ENCODE data around the gene PVR. TPM values are rescaled to one million over a fixed set of nuclear protein-coding genes. Genes with fewer than 3 reads are reported as not detected.

PVR gene
- total RNA-seq, 1 experiment from 2014 or later, result 15.0 TPM

DNA sequence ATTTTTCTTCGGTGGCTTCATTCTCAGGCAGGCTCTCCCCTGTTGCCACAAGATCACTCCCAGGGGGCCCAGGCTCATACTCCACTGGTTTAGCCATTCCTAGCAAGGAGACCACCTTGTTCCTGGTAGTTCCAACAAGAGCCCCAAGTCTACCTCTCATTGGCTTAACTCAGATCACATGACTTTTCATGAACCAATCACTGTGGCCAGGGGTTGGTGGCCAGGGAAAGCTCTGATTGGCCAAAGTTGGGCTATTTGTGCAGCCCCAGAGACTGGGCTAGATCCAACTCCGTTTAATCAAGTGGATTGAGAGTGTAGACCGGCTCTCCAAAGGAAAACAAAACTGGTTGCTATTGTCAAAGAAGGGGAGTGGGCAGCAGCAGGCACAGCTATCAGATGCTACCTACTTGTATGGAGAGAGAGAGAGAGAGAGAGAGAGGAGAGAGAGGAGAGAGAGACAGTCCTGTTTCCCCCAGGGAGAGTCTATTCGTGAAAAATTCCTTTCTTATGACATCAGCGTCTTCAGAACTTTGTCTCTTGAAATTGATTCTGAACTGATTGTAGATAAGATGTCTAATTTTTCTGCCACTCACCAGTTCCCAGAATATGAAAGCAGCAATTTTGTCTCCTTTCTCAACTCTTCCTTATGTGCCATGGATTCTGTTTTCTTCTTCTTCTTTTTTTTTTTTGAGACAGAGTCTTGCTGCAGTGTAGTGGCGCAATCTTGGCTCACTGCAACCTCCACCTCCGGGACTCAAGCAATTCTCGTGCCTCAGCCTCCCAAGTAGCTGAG is 33.5 kb downstream of the PVR start:
- POLR2A ChIA-PET, result interaction anchor here (0.6 to 0.8 kb wide), 3 partner anchors 94 to 133 kb away, joined by 3 to 4 read pairs (median 4); partner anchors contain the start of gene CBLC
- no peaks in the 10 kb centered on the region for H3K36me3 Mint-ChIP-seq
- H3K4me1 Mint-ChIP-seq, result peaks cover 6% of the 10 kb centered on the region
- H3K27me3 Mint-ChIP-seq (ENCODE audit: low read depth), result peaks cover 13% of the 10 kb centered on the region; the same call in 1 of the 2 replicates
- H3K9me3 Mint-ChIP-seq, result peaks cover 2% of the 10 kb centered on the region
- ATAC-seq (peak; percentile 95), DNase-seq (ENCODE audit: low spot score) (no peak)
- no peak for TF ChIP-seq ZNF396 (CRISPR knock-in tag; IDR thresholded peaks at IDR 0.05; ENCODE audit: borderline replicate concordance)
- peak; percentile 85 for TF ChIP-seq NFYB (CRISPR knock-in tag; conservative IDR thresholded peaks at IDR 0.05; ENCODE audit: low read depth)
- TF ChIP-seq, protein P1, sequence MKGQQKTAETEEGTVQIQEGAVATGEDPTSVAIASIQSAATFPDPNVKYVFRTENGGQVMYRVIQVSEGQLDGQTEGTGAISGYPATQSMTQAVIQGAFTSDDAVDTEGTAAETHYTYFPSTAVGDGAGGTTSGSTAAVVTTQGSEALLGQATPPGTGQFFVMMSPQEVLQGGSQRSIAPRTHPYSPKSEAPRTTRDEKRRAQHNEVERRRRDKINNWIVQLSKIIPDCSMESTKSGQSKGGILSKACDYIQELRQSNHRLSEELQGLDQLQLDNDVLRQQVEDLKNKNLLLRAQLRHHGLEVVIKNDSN (CRISPR knock-in tag; IDR thresholded peaks at IDR 0.05), result 0 out of 2 replicates have a peak, but pooled peaks have one; percentile 17
- no peak for TF ChIP-seq TEAD1 (CRISPR knock-in tag; IDR thresholded peaks at IDR 0.05)
- TF ChIP-seq, protein P2, sequence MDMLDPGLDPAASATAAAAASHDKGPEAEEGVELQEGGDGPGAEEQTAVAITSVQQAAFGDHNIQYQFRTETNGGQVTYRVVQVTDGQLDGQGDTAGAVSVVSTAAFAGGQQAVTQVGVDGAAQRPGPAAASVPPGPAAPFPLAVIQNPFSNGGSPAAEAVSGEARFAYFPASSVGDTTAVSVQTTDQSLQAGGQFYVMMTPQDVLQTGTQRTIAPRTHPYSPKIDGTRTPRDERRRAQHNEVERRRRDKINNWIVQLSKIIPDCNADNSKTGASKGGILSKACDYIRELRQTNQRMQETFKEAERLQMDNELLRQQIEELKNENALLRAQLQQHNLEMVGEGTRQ (CRISPR knock-in tag; IDR thresholded peaks at IDR 0.05), result peak; percentile 76
- no peak for TF ChIP-seq ETV6 (CRISPR knock-in tag; IDR thresholded peaks at IDR 0.05)
- H3K4me3 Mint-ChIP-seq, result no peak overlapping the region
- CTCF ChIA-PET, result interaction anchor here (0.6 to 2.7 kb wide), 6 partner anchors 12 to 167 kb away, joined by 3 to 6 read pairs (median 5); no protein-coding TSS in a partner anchor
- H3K27ac Mint-ChIP-seq, result peak overlapping the region; percentile 86

DNA sequence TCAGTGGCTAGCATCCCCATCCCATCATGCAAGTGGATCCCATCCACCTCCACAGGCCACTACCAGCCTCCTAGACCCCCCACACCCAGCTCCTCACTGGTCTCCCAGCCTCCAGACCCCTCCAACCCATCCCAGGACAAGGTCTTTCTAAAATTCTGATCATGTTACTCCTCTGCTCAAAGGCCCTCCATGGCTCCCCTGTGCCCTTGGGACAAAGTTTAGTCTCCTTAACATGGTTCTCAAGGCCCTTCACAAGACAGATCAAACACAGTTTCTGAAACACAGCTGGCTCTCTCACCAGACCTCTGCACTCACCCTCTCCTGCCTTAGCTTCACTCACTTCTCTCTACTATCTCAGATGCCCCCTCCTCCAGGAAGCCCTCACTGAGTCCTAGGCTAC is 36.8 kb downstream of the PVR start:
- ATAC-seq (no peak), DNase-seq (ENCODE audit: low spot score) (no peak)
- Mint-ChIP-seq H3K36me3 (no peaks in the 10 kb centered on the region), H3K9me3 (no peaks in the 10 kb centered on the region), H3K4me1 (peaks cover 10% of the 10 kb centered on the region), H3K27ac (no peak overlapping the region), H3K27me3 (ENCODE audit: low read depth) (peaks cover under 1% of the 10 kb centered on the region; the same call in 1 of the 2 replicates), H3K4me3 (no peak overlapping the region)
- TF ChIP-seq, protein P3, sequence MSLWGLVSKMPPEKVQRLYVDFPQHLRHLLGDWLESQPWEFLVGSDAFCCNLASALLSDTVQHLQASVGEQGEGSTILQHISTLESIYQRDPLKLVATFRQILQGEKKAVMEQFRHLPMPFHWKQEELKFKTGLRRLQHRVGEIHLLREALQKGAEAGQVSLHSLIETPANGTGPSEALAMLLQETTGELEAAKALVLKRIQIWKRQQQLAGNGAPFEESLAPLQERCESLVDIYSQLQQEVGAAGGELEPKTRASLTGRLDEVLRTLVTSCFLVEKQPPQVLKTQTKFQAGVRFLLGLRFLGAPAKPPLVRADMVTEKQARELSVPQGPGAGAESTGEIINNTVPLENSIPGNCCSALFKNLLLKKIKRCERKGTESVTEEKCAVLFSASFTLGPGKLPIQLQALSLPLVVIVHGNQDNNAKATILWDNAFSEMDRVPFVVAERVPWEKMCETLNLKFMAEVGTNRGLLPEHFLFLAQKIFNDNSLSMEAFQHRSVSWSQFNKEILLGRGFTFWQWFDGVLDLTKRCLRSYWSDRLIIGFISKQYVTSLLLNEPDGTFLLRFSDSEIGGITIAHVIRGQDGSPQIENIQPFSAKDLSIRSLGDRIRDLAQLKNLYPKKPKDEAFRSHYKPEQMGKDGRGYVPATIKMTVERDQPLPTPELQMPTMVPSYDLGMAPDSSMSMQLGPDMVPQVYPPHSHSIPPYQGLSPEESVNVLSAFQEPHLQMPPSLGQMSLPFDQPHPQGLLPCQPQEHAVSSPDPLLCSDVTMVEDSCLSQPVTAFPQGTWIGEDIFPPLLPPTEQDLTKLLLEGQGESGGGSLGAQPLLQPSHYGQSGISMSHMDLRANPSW (CRISPR knock-in tag; conservative IDR thresholded peaks at IDR 0.05; ENCODE audit: low read depth), result no peak
- no peak for TF ChIP-seq TEAD4 (CRISPR knock-in tag; IDR thresholded peaks at IDR 0.05)
- TF ChIP-seq, protein P4, sequence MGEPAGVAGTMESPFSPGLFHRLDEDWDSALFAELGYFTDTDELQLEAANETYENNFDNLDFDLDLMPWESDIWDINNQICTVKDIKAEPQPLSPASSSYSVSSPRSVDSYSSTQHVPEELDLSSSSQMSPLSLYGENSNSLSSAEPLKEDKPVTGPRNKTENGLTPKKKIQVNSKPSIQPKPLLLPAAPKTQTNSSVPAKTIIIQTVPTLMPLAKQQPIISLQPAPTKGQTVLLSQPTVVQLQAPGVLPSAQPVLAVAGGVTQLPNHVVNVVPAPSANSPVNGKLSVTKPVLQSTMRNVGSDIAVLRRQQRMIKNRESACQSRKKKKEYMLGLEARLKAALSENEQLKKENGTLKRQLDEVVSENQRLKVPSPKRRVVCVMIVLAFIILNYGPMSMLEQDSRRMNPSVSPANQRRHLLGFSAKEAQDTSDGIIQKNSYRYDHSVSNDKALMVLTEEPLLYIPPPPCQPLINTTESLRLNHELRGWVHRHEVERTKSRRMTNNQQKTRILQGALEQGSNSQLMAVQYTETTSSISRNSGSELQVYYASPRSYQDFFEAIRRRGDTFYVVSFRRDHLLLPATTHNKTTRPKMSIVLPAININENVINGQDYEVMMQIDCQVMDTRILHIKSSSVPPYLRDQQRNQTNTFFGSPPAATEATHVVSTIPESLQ (CRISPR knock-in tag; IDR thresholded peaks at IDR 0.05), result no peak
- TF ChIP-seq, protein P5, sequence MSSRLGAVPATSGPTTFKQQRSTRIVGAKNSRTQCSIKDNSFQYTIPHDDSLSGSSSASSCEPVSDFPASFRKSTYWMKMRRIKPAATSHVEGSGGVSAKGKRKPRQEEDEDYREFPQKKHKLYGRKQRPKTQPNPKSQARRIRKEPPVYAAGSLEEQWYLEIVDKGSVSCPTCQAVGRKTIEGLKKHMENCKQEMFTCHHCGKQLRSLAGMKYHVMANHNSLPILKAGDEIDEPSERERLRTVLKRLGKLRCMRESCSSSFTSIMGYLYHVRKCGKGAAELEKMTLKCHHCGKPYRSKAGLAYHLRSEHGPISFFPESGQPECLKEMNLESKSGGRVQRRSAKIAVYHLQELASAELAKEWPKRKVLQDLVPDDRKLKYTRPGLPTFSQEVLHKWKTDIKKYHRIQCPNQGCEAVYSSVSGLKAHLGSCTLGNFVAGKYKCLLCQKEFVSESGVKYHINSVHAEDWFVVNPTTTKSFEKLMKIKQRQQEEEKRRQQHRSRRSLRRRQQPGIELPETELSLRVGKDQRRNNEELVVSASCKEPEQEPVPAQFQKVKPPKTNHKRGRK (CRISPR knock-in tag; IDR thresholded peaks at IDR 0.05; ENCODE audit: borderline replicate concordance), result no peak
- CTCF ChIA-PET, result interaction anchor here (1.1 to 2.6 kb wide), 2 partner anchors 9 to 104 kb away, joined by 3 to 12 read pairs; no protein-coding TSS in a partner anchor
- POLR2A ChIA-PET, result interaction anchor here (1.0 kb wide), 1 partner anchor 38 kb away, joined by 3 read pairs; no protein-coding TSS in a partner anchor
